Measurements from ENCODE around the gene VPS51. TPM values are rescaled to one million over a fixed set of nuclear protein-coding genes. Genes with fewer than 3 reads are reported as not detected.

Gene VPS51
- total RNA-seq, 1 experiment from 2014 or later, result 123 TPM

DNA sequence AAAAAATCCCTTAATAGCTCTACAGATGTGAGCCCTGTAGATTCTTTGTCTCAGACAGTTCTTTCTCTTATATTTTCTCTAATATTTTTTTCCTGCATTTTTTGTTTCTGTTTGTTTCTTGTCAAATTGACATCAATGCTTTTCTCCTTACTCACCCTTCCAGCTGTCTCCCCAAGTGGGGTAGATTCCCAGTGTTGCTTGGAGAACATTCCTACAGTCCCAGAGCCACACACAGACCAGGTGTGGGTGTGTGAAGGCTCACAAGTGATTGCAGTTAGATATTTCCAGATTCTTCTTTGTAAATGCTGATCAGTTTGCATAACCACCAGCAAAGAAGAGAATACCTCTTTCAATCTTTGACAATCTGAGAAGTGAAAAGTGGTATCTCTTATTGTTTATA lies 7.5 kb downstream of the VPS51 start:
- POLR2A ChIA-PET, result interaction anchor here (1.6 kb wide), 1 partner anchor 8 kb away, joined by 3 read pairs; the partner anchor contains the start of gene TM7SF2
- no peak overlapping the region for H3K4me3 Mint-ChIP-seq
- TF ChIP-seq TCF7 (CRISPR knock-in tag; IDR thresholded peaks at IDR 0.05; ENCODE audit: low read depth) (no peak), JAZF1 (CRISPR knock-in tag; IDR thresholded peaks at IDR 0.05) (no peak), FOXK1 (CRISPR knock-in tag; IDR thresholded peaks at IDR 0.05) (no peak), GABPB1 (CRISPR knock-in tag; IDR thresholded peaks at IDR 0.05) (no peak), FOXJ3 (CRISPR knock-in tag; IDR thresholded peaks at IDR 0.05; ENCODE audit: borderline replicate concordance) (no peak), NFE2L1 (CRISPR knock-in tag; IDR thresholded peaks at IDR 0.05) (no peak), IRF2 (CRISPR knock-in tag; IDR thresholded peaks at IDR 0.05; ENCODE audit: borderline replicate concordance, low read depth) (no peak), SMAD4 (CRISPR knock-in tag; IDR thresholded peaks at IDR 0.05) (no peak), JUN (CRISPR knock-in tag; IDR thresholded peaks at IDR 0.05) (no peak)
- TF ChIP-seq, protein P1, sequence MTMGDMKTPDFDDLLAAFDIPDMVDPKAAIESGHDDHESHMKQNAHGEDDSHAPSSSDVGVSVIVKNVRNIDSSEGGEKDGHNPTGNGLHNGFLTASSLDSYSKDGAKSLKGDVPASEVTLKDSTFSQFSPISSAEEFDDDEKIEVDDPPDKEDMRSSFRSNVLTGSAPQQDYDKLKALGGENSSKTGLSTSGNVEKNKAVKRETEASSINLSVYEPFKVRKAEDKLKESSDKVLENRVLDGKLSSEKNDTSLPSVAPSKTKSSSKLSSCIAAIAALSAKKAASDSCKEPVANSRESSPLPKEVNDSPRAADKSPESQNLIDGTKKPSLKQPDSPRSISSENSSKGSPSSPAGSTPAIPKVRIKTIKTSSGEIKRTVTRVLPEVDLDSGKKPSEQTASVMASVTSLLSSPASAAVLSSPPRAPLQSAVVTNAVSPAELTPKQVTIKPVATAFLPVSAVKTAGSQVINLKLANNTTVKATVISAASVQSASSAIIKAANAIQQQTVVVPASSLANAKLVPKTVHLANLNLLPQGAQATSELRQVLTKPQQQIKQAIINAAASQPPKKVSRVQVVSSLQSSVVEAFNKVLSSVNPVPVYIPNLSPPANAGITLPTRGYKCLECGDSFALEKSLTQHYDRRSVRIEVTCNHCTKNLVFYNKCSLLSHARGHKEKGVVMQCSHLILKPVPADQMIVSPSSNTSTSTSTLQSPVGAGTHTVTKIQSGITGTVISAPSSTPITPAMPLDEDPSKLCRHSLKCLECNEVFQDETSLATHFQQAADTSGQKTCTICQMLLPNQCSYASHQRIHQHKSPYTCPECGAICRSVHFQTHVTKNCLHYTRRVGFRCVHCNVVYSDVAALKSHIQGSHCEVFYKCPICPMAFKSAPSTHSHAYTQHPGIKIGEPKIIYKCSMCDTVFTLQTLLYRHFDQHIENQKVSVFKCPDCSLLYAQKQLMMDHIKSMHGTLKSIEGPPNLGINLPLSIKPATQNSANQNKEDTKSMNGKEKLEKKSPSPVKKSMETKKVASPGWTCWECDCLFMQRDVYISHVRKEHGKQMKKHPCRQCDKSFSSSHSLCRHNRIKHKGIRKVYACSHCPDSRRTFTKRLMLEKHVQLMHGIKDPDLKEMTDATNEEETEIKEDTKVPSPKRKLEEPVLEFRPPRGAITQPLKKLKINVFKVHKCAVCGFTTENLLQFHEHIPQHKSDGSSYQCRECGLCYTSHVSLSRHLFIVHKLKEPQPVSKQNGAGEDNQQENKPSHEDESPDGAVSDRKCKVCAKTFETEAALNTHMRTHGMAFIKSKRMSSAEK (CRISPR knock-in tag; IDR thresholded peaks at IDR 0.05; ENCODE audit: borderline replicate concordance), result no peak
- TF ChIP-seq, protein P2, sequence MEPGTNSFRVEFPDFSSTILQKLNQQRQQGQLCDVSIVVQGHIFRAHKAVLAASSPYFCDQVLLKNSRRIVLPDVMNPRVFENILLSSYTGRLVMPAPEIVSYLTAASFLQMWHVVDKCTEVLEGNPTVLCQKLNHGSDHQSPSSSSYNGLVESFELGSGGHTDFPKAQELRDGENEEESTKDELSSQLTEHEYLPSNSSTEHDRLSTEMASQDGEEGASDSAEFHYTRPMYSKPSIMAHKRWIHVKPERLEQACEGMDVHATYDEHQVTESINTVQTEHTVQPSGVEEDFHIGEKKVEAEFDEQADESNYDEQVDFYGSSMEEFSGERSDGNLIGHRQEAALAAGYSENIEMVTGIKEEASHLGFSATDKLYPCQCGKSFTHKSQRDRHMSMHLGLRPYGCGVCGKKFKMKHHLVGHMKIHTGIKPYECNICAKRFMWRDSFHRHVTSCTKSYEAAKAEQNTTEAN (CRISPR knock-in tag; IDR thresholded peaks at IDR 0.05), result no peak
- TF ChIP-seq, protein P3, sequence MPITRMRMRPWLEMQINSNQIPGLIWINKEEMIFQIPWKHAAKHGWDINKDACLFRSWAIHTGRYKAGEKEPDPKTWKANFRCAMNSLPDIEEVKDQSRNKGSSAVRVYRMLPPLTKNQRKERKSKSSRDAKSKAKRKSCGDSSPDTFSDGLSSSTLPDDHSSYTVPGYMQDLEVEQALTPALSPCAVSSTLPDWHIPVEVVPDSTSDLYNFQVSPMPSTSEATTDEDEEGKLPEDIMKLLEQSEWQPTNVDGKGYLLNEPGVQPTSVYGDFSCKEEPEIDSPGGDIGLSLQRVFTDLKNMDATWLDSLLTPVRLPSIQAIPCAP (CRISPR knock-in tag; IDR thresholded peaks at IDR 0.05), result no peak
- TF ChIP-seq, protein P4, sequence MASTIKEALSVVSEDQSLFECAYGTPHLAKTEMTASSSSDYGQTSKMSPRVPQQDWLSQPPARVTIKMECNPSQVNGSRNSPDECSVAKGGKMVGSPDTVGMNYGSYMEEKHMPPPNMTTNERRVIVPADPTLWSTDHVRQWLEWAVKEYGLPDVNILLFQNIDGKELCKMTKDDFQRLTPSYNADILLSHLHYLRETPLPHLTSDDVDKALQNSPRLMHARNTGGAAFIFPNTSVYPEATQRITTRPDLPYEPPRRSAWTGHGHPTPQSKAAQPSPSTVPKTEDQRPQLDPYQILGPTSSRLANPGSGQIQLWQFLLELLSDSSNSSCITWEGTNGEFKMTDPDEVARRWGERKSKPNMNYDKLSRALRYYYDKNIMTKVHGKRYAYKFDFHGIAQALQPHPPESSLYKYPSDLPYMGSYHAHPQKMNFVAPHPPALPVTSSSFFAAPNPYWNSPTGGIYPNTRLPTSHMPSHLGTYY (CRISPR knock-in tag; IDR thresholded peaks at IDR 0.05), result no peak
- H3K27me3 Mint-ChIP-seq (ENCODE audit: low read depth), result no peaks in the 10 kb centered on the region
- H3K4me1 Mint-ChIP-seq, result no peaks in the 10 kb centered on the region
- DNase-seq (ENCODE audit: low spot score) (no peak), ATAC-seq (no peak)
- H3K9me3 Mint-ChIP-seq, result no peaks in the 10 kb centered on the region
- peaks cover 7% of the 10 kb centered on the region; the same call in 1 of the 2 replicates for H3K36me3 Mint-ChIP-seq
- CTCF ChIA-PET, result no interaction called here
- no peak overlapping the region for H3K27ac Mint-ChIP-seq

DNA sequence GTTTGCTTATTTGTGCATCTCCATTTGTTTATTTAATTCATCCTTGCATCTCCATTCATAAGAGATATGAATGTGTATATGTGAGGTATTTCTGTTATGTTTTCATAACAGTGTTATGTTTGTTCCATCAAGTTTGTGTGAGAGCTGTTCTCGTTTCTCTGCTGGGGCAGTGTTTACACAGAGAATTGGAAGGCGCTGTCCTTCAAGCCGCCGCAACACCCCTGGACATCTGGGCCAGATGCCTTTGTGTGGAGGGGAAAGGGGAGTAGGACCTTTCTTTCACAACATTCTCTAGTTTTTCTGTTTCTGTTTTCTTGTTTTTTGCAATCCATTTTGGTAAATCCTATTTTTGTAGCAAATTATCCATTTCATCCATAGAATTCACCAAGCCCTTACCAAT lies 8.6 kb downstream of the VPS51 start:
- no peak for TF ChIP-seq NFE2L1 (CRISPR knock-in tag; IDR thresholded peaks at IDR 0.05)
- no peak for TF ChIP-seq ETV6 (CRISPR knock-in tag; IDR thresholded peaks at IDR 0.05)
- TF ChIP-seq OVOL2 (CRISPR knock-in tag; IDR thresholded peaks at IDR 0.05; ENCODE audit: borderline replicate concordance), result no peak
- no peak for TF ChIP-seq ZNF671 (CRISPR knock-in tag; IDR thresholded peaks at IDR 0.05)
- no peak for TF ChIP-seq NR2C2 (CRISPR knock-in tag; IDR thresholded peaks at IDR 0.05)
- TF ChIP-seq, protein P5, sequence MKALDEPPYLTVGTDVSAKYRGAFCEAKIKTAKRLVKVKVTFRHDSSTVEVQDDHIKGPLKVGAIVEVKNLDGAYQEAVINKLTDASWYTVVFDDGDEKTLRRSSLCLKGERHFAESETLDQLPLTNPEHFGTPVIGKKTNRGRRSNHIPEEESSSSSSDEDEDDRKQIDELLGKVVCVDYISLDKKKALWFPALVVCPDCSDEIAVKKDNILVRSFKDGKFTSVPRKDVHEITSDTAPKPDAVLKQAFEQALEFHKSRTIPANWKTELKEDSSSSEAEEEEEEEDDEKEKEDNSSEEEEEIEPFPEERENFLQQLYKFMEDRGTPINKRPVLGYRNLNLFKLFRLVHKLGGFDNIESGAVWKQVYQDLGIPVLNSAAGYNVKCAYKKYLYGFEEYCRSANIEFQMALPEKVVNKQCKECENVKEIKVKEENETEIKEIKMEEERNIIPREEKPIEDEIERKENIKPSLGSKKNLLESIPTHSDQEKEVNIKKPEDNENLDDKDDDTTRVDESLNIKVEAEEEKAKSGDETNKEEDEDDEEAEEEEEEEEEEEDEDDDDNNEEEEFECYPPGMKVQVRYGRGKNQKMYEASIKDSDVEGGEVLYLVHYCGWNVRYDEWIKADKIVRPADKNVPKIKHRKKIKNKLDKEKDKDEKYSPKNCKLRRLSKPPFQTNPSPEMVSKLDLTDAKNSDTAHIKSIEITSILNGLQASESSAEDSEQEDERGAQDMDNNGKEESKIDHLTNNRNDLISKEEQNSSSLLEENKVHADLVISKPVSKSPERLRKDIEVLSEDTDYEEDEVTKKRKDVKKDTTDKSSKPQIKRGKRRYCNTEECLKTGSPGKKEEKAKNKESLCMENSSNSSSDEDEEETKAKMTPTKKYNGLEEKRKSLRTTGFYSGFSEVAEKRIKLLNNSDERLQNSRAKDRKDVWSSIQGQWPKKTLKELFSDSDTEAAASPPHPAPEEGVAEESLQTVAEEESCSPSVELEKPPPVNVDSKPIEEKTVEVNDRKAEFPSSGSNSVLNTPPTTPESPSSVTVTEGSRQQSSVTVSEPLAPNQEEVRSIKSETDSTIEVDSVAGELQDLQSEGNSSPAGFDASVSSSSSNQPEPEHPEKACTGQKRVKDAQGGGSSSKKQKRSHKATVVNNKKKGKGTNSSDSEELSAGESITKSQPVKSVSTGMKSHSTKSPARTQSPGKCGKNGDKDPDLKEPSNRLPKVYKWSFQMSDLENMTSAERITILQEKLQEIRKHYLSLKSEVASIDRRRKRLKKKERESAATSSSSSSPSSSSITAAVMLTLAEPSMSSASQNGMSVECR (CRISPR knock-in tag; IDR thresholded peaks at IDR 0.05; ENCODE audit: borderline replicate concordance), result no peak
- ChIA-PET CTCF (no interaction called here), POLR2A (no interaction called here)
- ATAC-seq (no peak), DNase-seq (ENCODE audit: low spot score) (no peak)
- H3K27me3 Mint-ChIP-seq (ENCODE audit: low read depth), result no peaks in the 10 kb centered on the region
- H3K36me3 Mint-ChIP-seq, result peaks cover 3% of the 10 kb centered on the region; the same call in 1 of the 2 replicates
- no peaks in the 10 kb centered on the region for H3K4me1 Mint-ChIP-seq
- H3K4me3 Mint-ChIP-seq, result no peak overlapping the region
- H3K9me3 Mint-ChIP-seq, result no peaks in the 10 kb centered on the region
- no peak overlapping the region for H3K27ac Mint-ChIP-seq
